Epidermal melanocyte (primary cell): Measurements from ENCODE around the gene MUC20.
A peak's percentile ranks its signal among the peaks of the same experiment; 100 is the strongest.
"Not testable (repeated sequence)": the region's sequence is repeated elsewhere in the genome, so short reads cannot be mapped to it uniquely, and the experiment has no call there.

Experiments
- DNase-seq: peaks from one replicate; pipeline ENCODE4 v3.0.0; 2011; ENCODE audit warnings: low spot score; ENCODE audit not compliant: insufficient read length

Gene MUC20

GRCh38 chr3:195770841-195771645 lies 50.3 kb downstream of the MUC20 start:
- DNase-seq, result peak; percentile 9

- no peak for DNase-seq
Observed at GRCh38 chr3:195771646-195772300, 51.0 kb downstream of the MUC20 start.

DNA sequence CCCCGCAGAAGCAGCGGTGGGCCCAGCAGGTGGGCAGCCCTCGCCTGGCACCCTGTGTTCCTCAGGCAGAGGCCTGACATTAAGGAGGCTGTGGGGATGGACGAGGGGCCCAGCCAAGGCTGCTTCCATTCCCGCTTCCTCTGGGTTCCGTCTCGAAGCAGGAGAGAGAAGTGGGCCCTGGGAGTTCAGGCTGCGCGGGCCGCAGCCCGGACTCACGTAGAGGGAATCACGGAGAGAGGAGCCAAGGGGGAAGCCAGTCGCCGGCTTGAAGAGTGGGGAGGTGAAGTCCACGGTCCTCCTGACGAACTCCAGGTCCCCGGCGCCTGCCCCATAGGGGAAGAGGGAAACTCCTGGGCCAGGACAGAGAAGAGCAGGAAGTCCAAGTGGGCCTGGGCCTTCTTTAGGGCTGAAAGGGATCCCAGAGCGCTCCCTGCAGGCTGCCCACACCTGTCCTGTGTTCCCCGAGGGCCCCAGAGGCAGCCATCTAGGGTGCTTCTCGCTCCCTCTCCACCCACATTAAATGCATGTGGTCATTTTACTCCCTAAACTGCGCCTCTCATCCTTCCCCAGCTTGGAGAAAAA lies 53.3 kb downstream of the MUC20 start:
- DNase-seq, result peak; percentile 7

GRCh38 chr3:195774917-195775316 lies 54.1 kb downstream of the MUC20 start:
- peak; percentile 11 for DNase-seq

- DNase-seq, result no peak
Observed at GRCh38 chr3:195777975-195778374, 57.2 kb downstream of the MUC20 start.

GRCh38 chr3:195781236-195781635 lies 60.5 kb downstream of the MUC20 start:
- not testable (repeated sequence) for DNase-seq
